Panc1 (cell line): ENCODE data around the gene DLL4. TPM values are rescaled to one million over a fixed set of nuclear protein-coding genes. Genes with fewer than 3 reads are reported as not detected.

Experiments used
- ATAC-seq: fragments of 200-7000 bp; cut with Tn5 transposase; 2 replicates; pipeline ENCODE4 v1.9.1; 2020; ENCODE audit warnings: mild to moderate bottlenecking, moderate library complexity
- BruUV-seq: library from RNA; stranded (reverse); fragments of 400-500 nt; replicated peaks from 2 replicates; lab custom pipeline; 2021; lab: Mats Ljungman, UMichigan
- CTCF ChIA-PET: fragments of 300-600 bp; sonication (Branson Sonifier 250); formaldehyde crosslinking; loops from one replicate; lab custom pipeline; 2022; ENCODE audit warnings: antibody characterized with exemption; lab: Charles Lee
- POLR2A ChIA-PET: fragments of 300-600 bp; sonication (Branson Sonifier 250); formaldehyde crosslinking; loops from one replicate; lab custom pipeline; 2022; ENCODE audit warnings: antibody characterized with exemption; lab: Charles Lee
- DNase-seq: peaks from one replicate; pipeline ENCODE4 v3.0.0-alpha.2; 2010; ENCODE audit warnings: low read depth, low spot score
- H3K27ac ChIP-seq: 2 replicates; pipeline ENCODE4 v1.5.1; 2011; ENCODE audit warnings: mild to moderate bottlenecking, low read length, inconsistent platforms
- H3K27me3 ChIP-seq: fragments of 200-500 bp; sonication (Bioruptor generic); 2 replicates; pipeline ENCODE4 v1.6.0; 2014; ENCODE audit warnings: low read length, inconsistent platforms; ENCODE audit not compliant: control insufficient read depth, insufficient read depth
- H3K36me3 ChIP-seq: fragments of 200-500 bp; sonication (Bioruptor generic); 2 replicates; pipeline ENCODE4 v1.5.1; 2014; ENCODE audit warnings: inconsistent platforms, mild to moderate bottlenecking, low read length, moderate library complexity; ENCODE audit not compliant: control insufficient read depth, insufficient read depth
- H3K4me1 ChIP-seq: 2 replicates; pipeline ENCODE4 v1.5.1; 2011; ENCODE audit warnings: inconsistent platforms, mild to moderate bottlenecking, low read length, moderate library complexity; ENCODE audit not compliant: control insufficient read depth, insufficient read depth
- H3K4me3 ChIP-seq, 2 experiments: 2 replicates each; pipeline ENCODE4 v1.5.1; 2011 to 2012; ENCODE audit warnings: low read depth in 2 of 2, low read length in 2 of 2, mild to moderate bottlenecking in 2 of 2, inconsistent platforms in 1 of 2, moderate library complexity in 1 of 2
- H3K9me3 ChIP-seq: fragments of 200-500 bp; sonication (Bioruptor generic); 2 replicates; pipeline ENCODE4 v1.5.1; 2014; ENCODE audit warnings: low read depth, mild to moderate bottlenecking, inconsistent platforms, low read length, moderate library complexity; ENCODE audit not compliant: control insufficient read depth, insufficient read depth
- CTCF ChIP-seq: fragments of 450-650 bp; IDR thresholded peaks from 2 replicates; pipeline ENCODE4 v1.5.1; 2017; ENCODE audit warnings: mild to moderate bottlenecking
- POLR2AphosphoS5 ChIP-seq: IDR thresholded peaks from 2 replicates; pipeline ENCODE4 v1.6.1; 2012; ENCODE audit warnings: mild to moderate bottlenecking, low read depth, low read length, moderate library complexity
- REST ChIP-seq, 2 experiments: IDR thresholded peaks; 2 replicates each; pipeline ENCODE4 v1.6.1; 2011 to 2012; ENCODE audit warnings: low read depth in 2 of 2, control low read depth in 1 of 2, low read length in 1 of 2, mild to moderate bottlenecking in 1 of 2, moderate library complexity in 1 of 2; ENCODE audit not compliant: insufficient read depth in 1 of 2
- SIN3A ChIP-seq: IDR thresholded peaks from 2 replicates; pipeline ENCODE4 v1.6.1; 2012; ENCODE audit warnings: low read depth, mild to moderate bottlenecking, low read length, moderate library complexity, borderline replicate concordance; ENCODE audit not compliant: insufficient read depth
- TCF7L2 ChIP-seq: IDR thresholded peaks from 2 replicates; pipeline ENCODE4 v1.6.1; 2011; ENCODE audit warnings: mild to moderate bottlenecking, low read depth, low read length, inconsistent platforms
- in situ Hi-C: cut with HindIII; loops from 2 replicates; pipeline ENCODE4 v1.10.0; 2016; ENCODE audit warnings: low sequenced_read_pairs, low pct_unique_long_range_greater_than_20kb
- intact Hi-C: fragments of 100-400 bp; cut with micrococcal nuclease; formaldehyde crosslinking; loops from one replicate; pipeline ENCODE4 v1.10.0; 2022; ENCODE audit not compliant: unreplicated experiment
- total RNA-seq: library from RNA; stranded (reverse); gene quantifications from one replicate; pipeline ENCODE4 v1.2.1, GENCODE V29; 2021; ENCODE audit not compliant: unreplicated experiment

DLL4 gene
- total RNA-seq, 1 experiment from 2014 or later, result 0.31 TPM

- in situ Hi-C loops (no loop called here), intact Hi-C loops (no loop called here)
- ChIA-PET POLR2A (interaction anchor here (0.5 kb wide), 1 partner anchor 69 kb away, joined by 3 read pairs; no protein-coding TSS in a partner anchor), CTCF (no interaction called here)
- H3K9me3 ChIP-seq, result no peaks in the 10 kb centered on the region
- no peak overlapping the region for H3K27ac ChIP-seq
- BruUV-seq, result no TSS peak
- no peak for TF ChIP-seq SIN3A
- no peak for TF ChIP-seq REST (IDR thresholded peaks at IDR 0.05; ENCODE audit: insufficient read depth in 1 of 2, low read depth in 2 of 2, low read length in 1 of 2)
- no peak for TF ChIP-seq POLR2AphosphoS5
- no peak for TF ChIP-seq CTCF
- no peak for TF ChIP-seq TCF7L2
- H3K4me1 ChIP-seq, result peaks cover 19% of the 10 kb centered on the region
- no peak for DNase-seq
- no peak for ATAC-seq
- no peaks in the 10 kb centered on the region for H3K36me3 ChIP-seq
- no peak overlapping the region for H3K4me3 ChIP-seq
- no peaks in the 10 kb centered on the region for H3K27me3 ChIP-seq
Observed at GRCh38 chr15:40938536-40938870, 9.4 kb downstream of the DLL4 start.

GRCh38 chr15:40940296-40940801 is 11.2 kb downstream of the DLL4 start:
- H3K36me3 ChIP-seq, result no peaks in the 10 kb centered on the region
- ChIA-PET POLR2A (no interaction called here), CTCF (interaction anchor here (1.2 kb wide), 1 partner anchor 10 kb away, joined by 3 read pairs; no protein-coding TSS in a partner anchor)
- BruUV-seq, result no TSS peak
- DNase-seq, result no peak
- no peak overlapping the region for H3K27ac ChIP-seq
- in situ Hi-C loops, result no loop called here
- ATAC-seq, result no peak
- peaks cover 19% of the 10 kb centered on the region for H3K4me1 ChIP-seq
- no peaks in the 10 kb centered on the region for H3K27me3 ChIP-seq
- intact Hi-C loops, result loop anchor here (10.0 kb wide), 1 partner anchor 244 kb away; no protein-coding TSS in a partner anchor
- H3K9me3 ChIP-seq, result no peaks in the 10 kb centered on the region
- TF ChIP-seq POLR2AphosphoS5 (no peak), REST (IDR thresholded peaks at IDR 0.05; ENCODE audit: insufficient read depth in 1 of 2, low read depth in 2 of 2, low read length in 1 of 2) (no peak), TCF7L2 (no peak), SIN3A (no peak), CTCF (no peak)
- no peak overlapping the region for H3K4me3 ChIP-seq
